ENCODE data around the gene TRIM5.

TRIM5 gene

DNA sequence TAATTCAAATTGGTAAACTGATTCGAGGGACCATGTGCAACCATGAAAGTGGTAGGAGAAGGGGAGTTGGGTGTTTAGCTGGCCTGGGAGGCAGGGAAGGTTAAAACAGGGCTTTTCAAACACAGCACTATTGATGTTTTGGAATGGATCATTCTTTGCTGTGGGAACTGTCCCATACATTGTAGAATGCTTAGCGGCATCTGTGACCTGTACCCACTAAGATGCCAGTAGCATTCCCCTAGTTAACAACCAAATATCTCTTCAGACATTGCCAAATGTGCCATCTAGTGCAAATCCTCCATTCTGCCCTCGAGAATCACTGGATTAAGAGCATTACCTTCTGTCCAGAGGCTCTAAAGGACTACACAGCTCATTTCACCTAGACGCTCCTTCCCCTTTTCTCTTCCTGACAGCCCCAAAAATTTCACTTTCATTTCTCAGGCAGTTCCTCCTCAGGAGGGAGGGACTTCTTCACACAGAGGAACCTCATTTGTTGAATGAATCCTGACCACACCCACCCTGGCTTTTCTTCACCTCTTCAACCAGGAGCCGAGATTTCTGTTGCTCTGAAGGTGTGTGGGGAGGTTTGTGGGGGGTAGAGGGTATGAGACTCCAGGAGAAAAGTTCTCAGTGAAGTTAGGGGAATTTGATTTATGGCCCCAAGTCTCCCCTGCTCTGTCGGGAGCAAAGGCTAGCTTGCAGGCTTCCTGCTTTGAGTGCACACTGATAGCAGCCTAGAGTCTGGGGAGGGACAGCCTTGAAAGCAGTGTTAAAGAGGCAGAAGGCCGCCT, 60.2 kb downstream of the TRIM5 start, which contains the start of gene TRIM34:
TRIM34 (plus strand) TSS at position 513 of the 791 bp plus-strand sequence. CDS start 7,331 bp downstream, outside the sequence.
- peak; percentile 65 for DNase-seq

DNA sequence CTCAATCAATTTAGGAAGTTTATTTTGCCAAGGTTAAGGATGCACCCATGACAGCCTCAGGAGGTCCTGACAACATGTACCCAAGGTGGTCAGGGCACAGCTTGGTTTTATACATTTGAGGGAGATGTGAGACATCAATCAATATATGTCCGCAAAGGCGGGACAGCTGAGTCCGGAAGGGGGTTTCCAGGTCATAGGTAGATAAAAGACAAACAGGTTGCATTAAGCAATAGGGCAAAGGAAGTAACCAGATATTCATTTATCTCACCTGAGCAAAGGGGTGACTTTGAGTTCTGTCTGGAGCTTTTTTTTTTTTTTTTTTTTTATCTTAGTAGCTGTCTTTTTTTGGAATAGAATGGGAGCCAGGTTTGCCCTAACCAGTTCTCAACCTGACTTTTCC, 62.1 kb downstream of the TRIM5 start:
- DNase-seq = no peak

DNA sequence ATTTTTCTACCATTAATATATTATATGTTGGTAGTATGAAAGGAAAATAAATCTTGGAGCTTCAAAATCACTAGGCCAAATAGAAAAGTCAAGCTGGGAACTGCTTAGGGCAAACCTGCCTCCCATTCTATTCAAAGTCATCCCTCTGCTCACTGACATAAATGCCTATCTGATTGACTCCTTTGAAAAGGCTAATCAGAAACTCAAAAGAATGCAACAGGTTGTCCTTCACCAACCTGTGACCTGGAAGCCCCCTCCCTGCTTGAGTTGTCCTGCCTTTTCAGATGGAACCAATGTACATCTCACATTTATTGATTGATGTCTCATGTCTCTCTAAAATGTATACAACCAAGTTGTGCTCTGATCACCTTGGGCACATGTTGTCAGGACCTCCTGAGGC, 63.3 kb downstream of the TRIM5 start:
- no peak for DNase-seq

GRCh38 chr11:5620651-5621521, 64.0 kb downstream of the TRIM5 start:
- DNase-seq = peak; percentile 90

DNA sequence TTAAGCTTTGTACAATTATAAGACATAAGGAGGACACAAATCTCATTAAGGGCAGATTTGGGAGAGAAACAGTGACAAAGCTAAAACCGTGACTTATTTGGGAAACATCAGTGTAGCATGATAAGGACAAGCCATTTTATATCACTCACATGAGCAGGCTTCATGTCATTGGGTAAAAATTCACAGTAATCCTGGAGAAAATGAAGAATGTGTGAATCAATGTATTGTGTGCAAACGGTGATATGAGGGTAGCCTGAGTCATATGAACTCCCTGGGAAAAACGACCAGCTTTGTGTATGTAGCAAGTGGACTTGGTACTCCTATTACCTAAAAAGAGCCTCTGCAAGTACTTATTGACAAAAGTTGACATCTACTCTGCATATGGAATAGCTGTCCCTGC, 66.1 kb downstream of the TRIM5 start:
- peak; percentile 89 for DNase-seq

Measured in fibroblast of skin of back (primary cell).